Measurements from ENCODE around the gene CCER1.
"Not testable (repeated sequence)": the region's sequence is repeated elsewhere in the genome, so short reads cannot be mapped to it uniquely, and the experiment has no call there.

CCER1 gene

GRCh38 chr12:90954921-90955320 is at the start of gene CCER1:
Gene CCER1 (minus strand): TSS chr12:90955176. CDS start chr12:90954742, 434 bp downstream.
- no peak for DNase-seq (ENCODE audit: low spot score)

DNA sequence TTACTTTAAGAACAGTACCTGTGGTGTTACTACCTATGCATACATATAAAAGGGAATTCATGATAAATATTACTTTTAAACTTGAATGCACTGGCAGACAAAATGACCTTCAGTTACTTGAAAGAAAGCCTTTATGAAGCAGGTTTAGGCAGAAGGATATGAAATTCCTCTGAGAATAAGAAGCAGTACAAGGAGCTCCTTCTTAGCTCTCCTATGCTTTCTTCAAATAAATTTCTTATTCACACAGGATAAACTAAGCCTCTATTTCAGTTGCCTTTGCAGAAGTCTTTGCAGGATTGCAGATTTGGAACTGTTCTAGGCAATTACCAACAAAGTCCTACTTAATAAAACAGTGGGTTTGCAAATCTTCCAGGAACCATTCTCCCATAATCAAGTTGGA is 48.8 kb upstream of the CCER1 start:
- no peak for DNase-seq (ENCODE audit: low spot score)

GRCh38 chr12:91001306-91001705 is 46.3 kb upstream of the CCER1 start:
- no peak for DNase-seq (ENCODE audit: low spot score)

DNA sequence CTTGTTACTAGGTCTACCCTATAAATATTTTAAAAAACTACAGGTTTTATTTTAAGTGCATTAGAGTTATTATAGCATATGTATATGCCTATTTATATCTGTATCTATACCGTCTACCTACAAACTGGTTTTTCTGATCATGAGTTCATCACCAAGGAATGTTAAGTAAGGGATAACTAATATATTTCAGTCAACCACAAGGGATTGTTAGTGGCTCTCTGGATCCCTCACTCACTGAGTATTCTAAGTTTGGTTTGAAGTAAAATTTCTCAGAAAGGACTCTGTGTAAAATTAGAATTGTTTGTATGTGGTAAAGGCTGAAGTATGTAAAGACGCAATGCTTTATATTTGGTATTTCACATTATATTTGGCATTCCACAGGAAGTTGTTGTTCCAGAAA is 45.0 kb upstream of the CCER1 start:
- DNase-seq (ENCODE audit: low spot score) = no peak

GRCh38 chr12:90999527-90999926 is 44.6 kb upstream of the CCER1 start:
- DNase-seq (ENCODE audit: low spot score) = no peak

GRCh38 chr12:90995010-90995409 is 40.0 kb upstream of the CCER1 start:
- DNase-seq (ENCODE audit: low spot score) = no peak

DNA sequence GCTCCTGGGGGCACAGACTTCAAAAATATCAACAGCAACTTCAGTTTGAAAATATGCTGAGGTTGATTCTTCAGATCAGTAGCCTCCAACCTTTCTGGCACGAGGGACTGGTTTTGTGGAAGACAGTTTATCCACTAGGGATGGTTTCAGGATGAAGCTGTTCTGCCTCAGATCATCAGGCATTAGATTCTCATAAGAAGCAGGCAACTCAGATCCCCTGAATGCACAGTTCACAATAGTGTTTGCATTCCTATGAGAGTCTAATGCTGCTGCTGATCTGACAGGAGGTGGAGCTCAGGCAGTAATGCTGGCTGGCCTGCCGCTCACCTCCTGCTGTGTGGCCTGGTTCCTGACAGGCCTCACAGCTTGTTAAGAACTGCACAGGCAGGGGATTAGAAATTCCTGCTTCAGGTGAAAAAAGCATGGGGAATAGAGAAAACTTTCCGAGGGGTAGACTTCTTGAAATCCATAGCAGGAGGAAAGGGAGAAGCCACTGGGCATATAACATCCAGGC is 37.0 kb upstream of the CCER1 start:
- no peak for DNase-seq (ENCODE audit: low spot score)

DNA sequence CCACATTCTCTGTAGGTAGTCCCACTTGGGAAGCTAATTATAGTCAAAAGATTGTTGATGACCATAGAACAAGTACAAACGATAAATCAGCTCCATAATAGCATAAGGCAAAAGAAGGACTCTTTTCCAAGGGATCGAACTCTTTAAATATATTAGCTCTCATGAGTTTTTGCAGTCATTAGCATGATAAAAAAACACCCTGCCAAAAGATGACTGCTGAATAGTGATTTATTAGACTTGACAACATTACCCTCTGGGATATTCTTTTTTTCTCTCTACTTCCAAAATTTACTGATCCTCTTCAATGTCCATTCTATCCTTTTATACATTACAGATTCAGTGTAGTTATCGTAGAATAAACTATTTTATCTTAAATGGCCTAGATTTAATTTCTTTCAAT is 35.6 kb upstream of the CCER1 start:
- DNase-seq (ENCODE audit: low spot score) = no peak

GRCh38 chr12:90989686-90990111 is 34.7 kb upstream of the CCER1 start:
- DNase-seq (ENCODE audit: low spot score) = no peak

DNA sequence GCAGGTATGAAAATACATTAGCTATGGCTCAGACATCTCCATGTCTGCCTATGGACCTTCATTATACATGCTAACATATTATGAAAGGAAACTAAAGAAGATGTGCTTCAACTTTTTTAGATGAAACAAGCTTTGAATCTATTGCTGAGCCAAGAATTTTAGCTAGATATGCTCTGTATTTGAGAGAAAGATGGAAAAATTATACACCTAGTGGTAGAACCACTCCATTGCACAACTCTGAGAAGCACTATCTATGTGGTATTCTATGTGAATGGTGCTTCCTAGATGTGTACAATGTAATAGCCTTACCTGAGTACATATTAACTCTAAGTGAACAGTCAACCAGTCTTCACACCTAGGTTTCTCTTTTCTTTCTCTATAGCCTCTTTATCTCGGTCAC is 32.5 kb upstream of the CCER1 start:
- no peak for DNase-seq (ENCODE audit: low spot score)

- no peak for DNase-seq (ENCODE audit: low spot score)
Measured at GRCh38 chr12:90987101-90987500, 32.1 kb upstream of the CCER1 start.

GRCh38 chr12:90985331-90985730 is 30.4 kb upstream of the CCER1 start:
- DNase-seq (ENCODE audit: low spot score) = not testable (repeated sequence)

DNA sequence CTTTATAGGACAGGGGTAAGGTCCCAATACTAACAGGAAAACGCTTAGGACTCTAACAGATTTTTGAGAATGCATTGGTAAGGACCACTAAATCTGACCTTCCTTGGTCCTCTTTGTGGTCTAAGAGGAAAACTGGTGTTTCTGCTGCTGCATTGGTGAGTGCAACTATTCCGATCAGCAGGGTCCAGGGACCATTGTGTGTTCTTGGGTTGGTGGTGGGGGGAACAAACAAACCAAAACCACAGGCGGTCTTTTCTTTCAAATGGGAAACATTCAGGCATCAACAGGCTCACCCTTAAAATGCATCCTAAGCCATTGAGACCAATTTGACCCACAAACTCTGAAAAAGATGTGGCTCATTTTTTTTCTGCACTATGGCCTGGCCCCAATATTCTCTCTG is 29.1 kb upstream of the CCER1 start:
- no peak for DNase-seq (ENCODE audit: low spot score)

DNA sequence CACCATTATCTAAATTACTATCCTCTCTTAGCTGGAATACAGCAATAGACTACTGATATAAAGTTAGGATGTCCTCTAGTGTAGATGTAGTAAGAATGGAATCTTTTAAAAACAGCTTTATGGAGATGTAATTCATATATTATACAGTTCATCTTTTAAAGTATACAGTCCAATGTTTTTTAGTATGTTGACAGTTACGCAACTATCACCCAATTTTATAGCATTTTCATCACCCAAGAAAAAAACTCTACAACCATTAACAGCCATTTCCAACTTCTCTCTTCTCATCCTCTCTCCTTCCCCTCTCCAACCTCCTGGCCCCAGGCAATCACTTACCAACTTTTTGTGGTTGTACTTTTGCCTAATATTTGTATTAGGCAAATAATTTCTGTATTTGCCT is 27.2 kb upstream of the CCER1 start:
- DNase-seq (ENCODE audit: low spot score) = no peak

DNA sequence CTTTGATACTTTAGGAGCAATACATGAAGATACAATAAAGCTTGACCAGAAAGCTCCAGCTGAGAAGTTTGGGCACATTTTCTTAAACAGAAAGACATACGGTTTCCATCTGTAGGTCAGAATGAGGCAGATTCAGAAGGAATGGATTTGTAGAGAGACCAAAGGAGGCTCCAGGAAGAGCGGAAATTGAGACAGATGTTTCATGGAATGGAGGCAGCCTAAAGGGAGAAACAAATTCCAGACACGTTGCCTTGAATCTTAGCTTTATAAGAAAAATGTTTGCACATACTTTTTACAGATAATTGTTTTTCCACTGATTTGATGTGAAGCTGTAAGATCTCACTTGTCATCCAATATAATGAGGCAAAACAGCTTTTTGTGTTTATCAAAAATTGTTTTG is 25.0 kb upstream of the CCER1 start:
- DNase-seq (ENCODE audit: low spot score) = no peak

DNA sequence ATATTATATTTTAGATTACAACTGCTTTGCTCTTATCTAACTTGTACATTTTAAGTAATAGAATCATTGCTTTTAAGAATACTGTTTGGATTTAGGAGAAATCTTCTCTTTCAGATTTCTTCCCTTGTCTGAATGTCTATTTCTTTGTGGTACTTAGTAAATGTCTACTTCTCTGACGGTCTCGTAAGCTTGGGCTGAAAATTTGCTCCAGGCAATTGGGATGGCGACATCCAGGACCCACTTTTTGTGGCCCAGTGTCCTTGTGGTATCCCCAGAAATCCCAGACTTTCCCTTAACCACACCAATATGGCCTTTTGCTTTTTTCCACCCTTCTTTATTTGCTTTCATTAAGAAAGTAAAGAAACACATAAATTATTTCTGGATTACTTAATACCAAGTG is 24.0 kb upstream of the CCER1 start:
- no peak for DNase-seq (ENCODE audit: low spot score)

- peak; percentile 66 for DNase-seq (ENCODE audit: low spot score)
Measured at GRCh38 chr12:90978117-90978770, 23.3 kb upstream of the CCER1 start.

DNA sequence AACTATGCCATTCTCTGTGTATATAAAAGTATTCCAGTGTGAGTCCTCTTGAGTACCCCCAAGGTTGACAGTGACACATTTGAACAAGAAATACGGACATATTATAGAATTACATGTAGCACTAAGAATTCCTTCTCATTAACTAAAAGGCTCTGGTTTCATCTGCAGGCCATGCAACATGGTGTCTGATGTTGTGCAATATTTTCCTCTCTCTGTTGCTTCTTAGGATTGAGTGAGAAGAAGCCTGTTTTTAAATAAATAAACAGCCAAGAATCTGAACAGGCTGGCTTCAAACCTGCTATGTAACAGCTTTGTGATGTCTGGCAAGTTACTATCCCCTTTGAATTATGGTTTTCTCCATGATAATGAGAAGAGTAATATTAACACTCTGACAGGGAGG is 22.2 kb upstream of the CCER1 start:
- DNase-seq (ENCODE audit: low spot score) = no peak

DNA sequence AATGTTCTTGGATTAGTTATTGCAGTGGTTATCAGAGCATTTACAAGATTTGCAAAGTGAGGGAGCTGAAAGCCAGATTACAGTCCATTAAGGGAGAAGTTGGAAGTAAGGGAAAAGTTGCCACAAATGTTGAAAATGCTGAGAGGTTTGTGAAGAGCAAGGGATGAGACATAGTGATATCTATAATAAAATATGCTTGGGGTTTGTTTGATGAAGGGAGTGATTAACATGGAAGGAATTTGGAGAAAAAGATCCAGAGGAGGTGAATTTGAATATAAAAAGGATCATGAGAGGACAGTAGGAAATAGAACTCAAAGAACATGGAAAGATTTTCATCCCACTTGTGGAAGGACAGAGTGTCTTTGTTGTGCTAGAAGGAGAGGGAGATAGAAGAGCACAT is 19.3 kb upstream of the CCER1 start:
- DNase-seq (ENCODE audit: low spot score) = no peak

DNA sequence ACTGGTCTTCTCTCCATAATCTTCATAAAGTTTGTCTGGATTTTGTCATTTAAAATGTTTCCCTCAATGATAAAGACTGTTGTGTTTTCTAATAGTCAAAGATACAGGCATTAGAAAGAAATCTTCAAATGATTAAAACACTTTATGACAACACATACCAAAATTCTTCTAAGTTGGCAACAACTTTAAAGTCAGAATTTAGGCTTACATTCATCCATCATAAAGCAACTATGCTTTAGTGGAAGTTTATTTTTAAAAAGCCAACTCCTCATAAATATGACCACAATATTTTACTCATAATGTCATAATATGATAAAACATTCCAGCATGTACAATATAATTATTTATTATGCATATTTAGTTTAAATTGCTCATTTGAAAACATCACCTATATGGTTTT is 17.2 kb upstream of the CCER1 start:
- no peak for DNase-seq (ENCODE audit: low spot score)

GRCh38 chr12:90970911-90971310 is 15.9 kb upstream of the CCER1 start:
- no peak for DNase-seq (ENCODE audit: low spot score)

DNA sequence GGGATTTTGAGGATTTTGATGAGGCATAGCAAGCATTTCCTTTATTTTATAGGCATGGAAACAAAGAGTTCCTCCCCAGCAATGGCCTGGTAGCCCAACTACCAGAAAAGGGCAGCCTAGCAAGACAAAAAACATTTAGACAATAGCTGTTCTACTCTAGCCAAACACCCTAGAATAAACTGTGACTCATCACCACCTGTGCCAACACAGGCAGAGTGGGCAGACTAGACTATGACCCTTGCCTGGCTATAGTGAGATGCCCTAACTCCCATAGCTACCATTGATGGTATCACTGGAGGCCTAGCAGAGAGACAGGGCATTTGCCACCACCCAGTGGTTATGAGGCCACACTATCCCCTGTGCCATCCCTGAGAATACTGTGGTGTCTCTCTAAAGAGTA is 15.5 kb upstream of the CCER1 start:
- DNase-seq (ENCODE audit: low spot score) = peak; percentile 7

- DNase-seq (ENCODE audit: low spot score) = no peak
Measured at GRCh38 chr12:90969851-90970250, 14.9 kb upstream of the CCER1 start.

DNA sequence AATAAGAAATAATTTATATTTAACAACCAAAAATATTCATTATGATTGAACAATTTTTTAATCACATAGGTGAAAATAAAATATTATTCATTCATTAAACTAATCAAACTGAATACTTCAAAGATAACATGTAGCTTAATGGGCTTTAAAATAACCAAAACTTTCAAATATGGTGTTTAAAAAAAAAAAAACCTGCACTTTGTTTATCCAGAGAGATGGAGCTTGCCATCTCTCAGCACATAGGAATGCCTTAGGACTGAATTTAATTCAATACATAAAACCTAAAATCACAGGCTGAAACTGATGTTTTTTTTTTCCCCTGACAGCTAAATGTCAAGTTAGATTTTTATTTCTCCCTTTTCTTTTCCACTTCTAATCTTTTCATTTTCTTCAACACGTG is 14.4 kb upstream of the CCER1 start:
- DNase-seq (ENCODE audit: low spot score) = no peak
